T-cell (primary cell): Measurements from ENCODE around the gene XAGE2. TPM values are rescaled to one million over a fixed set of nuclear protein-coding genes. Genes with fewer than 3 reads are reported as not detected.

ENCODE experiments used
- ATAC-seq, 4 experiments: fragments of 200-7000 bp in 3 of 4; fragments of 150-1000 bp in 1 of 4; cut with Tn5 transposase; replicated peaks in 1 of 4; 1 replicate in 3 of 4; 2 replicates in 1 of 4; pipeline ENCODE4 v1.10.0; 2021; ENCODE audit warnings: moderate library complexity in 3 of 4, mild to moderate bottlenecking in 2 of 4, moderate number of reproducible peaks in 1 of 4
- CTCF ChIA-PET, 2 donors: fragments of 300-600 bp; sonication (Branson Sonifier 250); formaldehyde crosslinking; loops; one replicate each; lab custom pipeline; 2022; ENCODE audit warnings: antibody characterized with exemption in 2 of 2; lab: Charles Lee
- POLR2A ChIA-PET, 2 donors: fragments of 300-600 bp; sonication (Branson Sonifier 250); formaldehyde crosslinking; loops; one replicate each; lab custom pipeline; 2022; ENCODE audit warnings: antibody characterized with exemption in 2 of 2; lab: Charles Lee
- DNase-seq, 35 experiments: peaks; one replicate each; pipeline versions ENCODE4 v3.0.0 to v3.0.0-alpha.2; 2013 to 2023
- H3K27ac ChIP-seq: one replicate; pipeline ENCODE4 v1.5.1; 2013; ENCODE audit warnings: low read length
- H3K27me3 ChIP-seq, 2 experiments: replicated peaks in 1 of 2; 1 replicate in 1 of 2; 2 replicates in 1 of 2; pipeline versions ENCODE4 v1.6.1 to v1.7.0; 2013; ENCODE audit warnings: low read length in 1 of 2, mixed read lengths in 1 of 2; ENCODE audit not compliant: control insufficient read depth in 2 of 2, insufficient read depth in 2 of 2; ENCODE audit errors: extremely low read depth in 1 of 2
- H3K36me3 ChIP-seq, 2 donors: 1 replicate in 1 of 2; 2 replicates in 1 of 2; pipeline versions ENCODE4 v1.6.1 to v1.7.0; 2013; ENCODE audit warnings: low read length in 1 of 2; ENCODE audit not compliant: control insufficient read depth in 2 of 2, insufficient read depth in 1 of 2; ENCODE audit errors: extremely low read depth in 1 of 2
- H3K4me1 ChIP-seq, 2 experiments: 1 replicate in 1 of 2; 2 replicates in 1 of 2; pipeline versions ENCODE4 v1.6.1 to v1.7.0; 2013; ENCODE audit warnings: low read length in 2 of 2, mixed read lengths in 1 of 2; ENCODE audit not compliant: insufficient read depth in 2 of 2, control insufficient read depth in 1 of 2; ENCODE audit errors: extremely low read depth in 1 of 2
- H3K4me3 ChIP-seq, 2 donors: 1 replicate in 1 of 2; 2 replicates in 1 of 2; pipeline versions ENCODE4 v1.5.1 to v1.7.0; 2013; ENCODE audit warnings: mild to moderate bottlenecking in 2 of 2, low read length in 1 of 2, moderate library complexity in 1 of 2; ENCODE audit not compliant: control insufficient read depth in 1 of 2; ENCODE audit errors: extremely low read depth in 1 of 2
- H3K9me3 ChIP-seq: 2 replicates; pipeline ENCODE4 v1.7.0; 2013
- H3K27ac Mint-ChIP-seq, 2 donors: one replicate each; pipeline ENCODE4 v1.8.0; 2020 to 2021; ENCODE audit warnings: mild to moderate bottlenecking in 2 of 2, mixed read lengths in 2 of 2
- H3K27me3 Mint-ChIP-seq, 2 donors: one replicate each; pipeline ENCODE4 v1.8.0; 2021 to 2022; ENCODE audit warnings: mixed read lengths in 2 of 2
- H3K36me3 Mint-ChIP-seq: one replicate; pipeline ENCODE4 v1.8.0; 2021; ENCODE audit warnings: mixed read lengths
- H3K4me1 Mint-ChIP-seq, 3 donors: one replicate each; pipeline ENCODE4 v1.8.0; 2020 to 2022; ENCODE audit warnings: mixed read lengths in 3 of 3, mild to moderate bottlenecking in 1 of 3
- H3K4me3 Mint-ChIP-seq, 3 donors: one replicate each; pipeline ENCODE4 v1.8.0; 2020 to 2022; ENCODE audit warnings: mild to moderate bottlenecking in 3 of 3, mixed read lengths in 3 of 3, moderate library complexity in 3 of 3
- H3K9me3 Mint-ChIP-seq, 3 donors: one replicate each; pipeline ENCODE4 v1.8.0; 2020 to 2022; ENCODE audit warnings: mixed read lengths in 3 of 3
- WGBS: methylation state at CpG from one replicate; pipeline ENCODE4 v1.1.5; 2013; ENCODE audit warnings: missing lambda C conversion rate; ENCODE audit not compliant: insufficient coverage; 5-methylcytosine and 5-hydroxymethylcytosine counted together
- total RNA-seq, 35 experiments: library from RNA in 6 of 35; stranded (reverse) in 6 of 35; fragments of 120-200 nt in 1 of 35; gene quantifications; one replicate each; pipeline versions ENCODE4 v1.2.1 to v1.2.4 and lab custom pipeline; 2013 to 2026

The XAGE2 gene
- total RNA-seq, 5 donors from 2014 or later (not counting 1 experiment from before 2014, with no cell fraction given) = not detected

- no peak overlapping the region for H3K27ac ChIP-seq
- DNase-seq (no peak), ATAC-seq (no peak)
- H3K36me3 Mint-ChIP-seq = no peaks in the 10 kb centered on the region
- no peak overlapping the region for H3K4me3 ChIP-seq
- H3K9me3 Mint-ChIP-seq = no peaks in the 10 kb centered on the region
- POLR2A ChIA-PET = no interaction called here
- no peaks in the 10 kb centered on the region for H3K9me3 ChIP-seq
- no peaks in the 10 kb centered on the region for H3K4me1 Mint-ChIP-seq
- H3K27me3 Mint-ChIP-seq = peaks cover 2 to 25% of the 10 kb centered on the region in 2 donors
- 93% methylated on average over 4 of the region's 6 CpGs for WGBS
- H3K4me1 ChIP-seq = no peaks in the 10 kb centered on the region
- H3K27ac Mint-ChIP-seq = no peak overlapping the region
- CTCF ChIA-PET = no interaction called here
- H3K4me3 Mint-ChIP-seq = no peak overlapping the region
- peaks cover 0 to 2% of the 10 kb centered on the region in 2 experiments for H3K27me3 ChIP-seq
- no peaks in the 10 kb centered on the region for H3K36me3 ChIP-seq
Observed at GRCh38 chrX:52349681-52350080, 19.1 kb upstream of the XAGE2 start.

DNA sequence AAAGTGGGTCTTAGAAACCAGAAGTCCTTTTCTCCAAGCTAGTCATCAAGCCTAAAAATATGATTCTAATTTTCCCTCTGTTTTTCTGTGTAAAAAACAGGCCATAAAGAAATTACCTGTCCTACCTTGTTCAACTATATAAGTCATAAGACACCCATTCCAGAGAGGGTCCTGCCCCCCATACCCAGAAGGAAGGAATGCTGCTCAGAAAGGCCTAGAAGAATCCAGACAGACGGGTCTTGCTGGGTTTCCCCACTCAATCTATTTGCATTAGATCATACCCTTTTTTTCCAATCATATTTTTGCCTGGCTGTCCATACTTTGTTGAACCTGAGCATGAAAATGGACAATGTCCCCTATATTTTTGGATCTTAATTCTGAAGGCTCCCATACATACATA is 16.3 kb upstream of the XAGE2 start:
- H3K27me3 ChIP-seq = peaks cover 0 to 2% of the 10 kb centered on the region in 2 experiments
- H3K36me3 ChIP-seq = no peaks in the 10 kb centered on the region
- ChIA-PET CTCF (no interaction called here), POLR2A (no interaction called here)
- no peak overlapping the region for H3K27ac ChIP-seq
- Mint-ChIP-seq H3K4me1 (no peaks in the 10 kb centered on the region), H3K27ac (no peak overlapping the region), H3K9me3 (no peaks in the 10 kb centered on the region), H3K4me3 (no peak overlapping the region), H3K27me3 (peaks cover 2 to 16% of the 10 kb centered on the region in 2 donors), H3K36me3 (no peaks in the 10 kb centered on the region)
- DNase-seq (no peak), ATAC-seq (no peak)
- H3K9me3 ChIP-seq = no peaks in the 10 kb centered on the region
- WGBS = no CpG with 5 or more reads among the region's 1 CpG
- H3K4me3 ChIP-seq = no peak overlapping the region
- H3K4me1 ChIP-seq = no peaks in the 10 kb centered on the region

GRCh38 chrX:52353838-52354237 is 15.0 kb upstream of the XAGE2 start:
- H3K27me3 ChIP-seq = peaks cover 0 to 2% of the 10 kb centered on the region in 2 experiments
- no peaks in the 10 kb centered on the region for H3K9me3 ChIP-seq
- no peak overlapping the region for H3K4me3 Mint-ChIP-seq
- POLR2A ChIA-PET = no interaction called here
- H3K27ac ChIP-seq = no peak overlapping the region
- no peaks in the 10 kb centered on the region for H3K36me3 ChIP-seq
- no peak overlapping the region for H3K27ac Mint-ChIP-seq
- H3K27me3 Mint-ChIP-seq = peaks cover 2 to 20% of the 10 kb centered on the region in 2 donors
- no peaks in the 10 kb centered on the region for H3K9me3 Mint-ChIP-seq
- no peak for DNase-seq
- H3K4me3 ChIP-seq = no peak overlapping the region
- ATAC-seq = no peak
- CTCF ChIA-PET = interaction anchor here in 1 of 2 donors (0.7 kb wide), 1 partner anchor 15 kb away, joined by 3 read pairs; no protein-coding TSS in a partner anchor
- no peaks in the 10 kb centered on the region for H3K4me1 ChIP-seq
- no peaks in the 10 kb centered on the region for H3K36me3 Mint-ChIP-seq
- no peaks in the 10 kb centered on the region for H3K4me1 Mint-ChIP-seq

GRCh38 chrX:52355108-52355507 is 13.7 kb upstream of the XAGE2 start:
- Mint-ChIP-seq H3K27me3 (peaks cover 2 to 15% of the 10 kb centered on the region in 2 donors), H3K27ac (no peak overlapping the region), H3K9me3 (no peaks in the 10 kb centered on the region), H3K36me3 (no peaks in the 10 kb centered on the region), H3K4me3 (no peak overlapping the region), H3K4me1 (no peaks in the 10 kb centered on the region)
- H3K4me1 ChIP-seq = no peaks in the 10 kb centered on the region
- no peak for ATAC-seq
- no peaks in the 10 kb centered on the region for H3K36me3 ChIP-seq
- H3K4me3 ChIP-seq = no peak overlapping the region
- ChIA-PET CTCF (no interaction called here), POLR2A (no interaction called here)
- H3K27ac ChIP-seq = no peak overlapping the region
- DNase-seq = no peak
- peaks cover 0 to 2% of the 10 kb centered on the region in 2 experiments for H3K27me3 ChIP-seq
- no peaks in the 10 kb centered on the region for H3K9me3 ChIP-seq

GRCh38 chrX:52359614-52360232 is 9.1 kb upstream of the XAGE2 start:
- Mint-ChIP-seq H3K36me3 (no peaks in the 10 kb centered on the region), H3K27me3 (peaks cover 3 to 32% of the 10 kb centered on the region in 2 donors), H3K4me3 (no peak overlapping the region), H3K27ac (no peak overlapping the region), H3K4me1 (no peaks in the 10 kb centered on the region), H3K9me3 (no peaks in the 10 kb centered on the region)
- ChIA-PET POLR2A (no interaction called here), CTCF (no interaction called here)
- H3K36me3 ChIP-seq = no peaks in the 10 kb centered on the region
- WGBS = no CpG with 5 or more reads among the region's 7 CpGs
- no peak overlapping the region for H3K4me3 ChIP-seq
- H3K27me3 ChIP-seq = peaks cover 0 to 3% of the 10 kb centered on the region in 2 experiments
- ATAC-seq = no peak
- no peak for DNase-seq
- H3K27ac ChIP-seq = no peak overlapping the region
- H3K9me3 ChIP-seq = no peaks in the 10 kb centered on the region
- H3K4me1 ChIP-seq = no peaks in the 10 kb centered on the region

DNA sequence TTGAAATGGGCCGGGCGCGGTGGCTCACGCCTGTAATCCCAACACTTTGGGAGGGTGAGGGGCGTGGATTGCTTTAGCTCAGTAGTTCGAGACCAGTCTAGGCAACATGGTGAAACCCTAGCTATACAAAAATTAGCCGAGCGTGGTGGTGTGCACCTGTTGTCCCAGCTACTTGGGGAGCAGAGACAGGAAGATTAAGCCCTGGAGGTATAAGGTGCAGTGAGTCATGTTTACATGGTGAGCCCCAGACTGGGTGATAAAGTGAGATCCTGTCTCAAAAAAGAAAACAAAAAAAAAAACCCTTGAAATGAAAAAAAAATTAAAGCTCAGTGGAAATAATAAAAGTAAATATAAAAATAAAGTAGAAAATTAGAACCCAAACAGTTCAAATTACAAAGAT is 6.9 kb upstream of the XAGE2 start:
- Mint-ChIP-seq H3K27me3 (peaks cover 3 to 48% of the 10 kb centered on the region in 2 donors), H3K36me3 (no peaks in the 10 kb centered on the region), H3K27ac (no peak overlapping the region), H3K9me3 (no peaks in the 10 kb centered on the region), H3K4me1 (no peaks in the 10 kb centered on the region), H3K4me3 (no peak overlapping the region)
- Histone ChIP-seq H3K27ac (no peak overlapping the region), H3K4me1 (no peaks in the 10 kb centered on the region), H3K9me3 (no peaks in the 10 kb centered on the region), H3K27me3 (peaks cover 0 to 3% of the 10 kb centered on the region in 2 experiments), H3K36me3 (no peaks in the 10 kb centered on the region), H3K4me3 (no peak overlapping the region)
- no peak for ATAC-seq
- DNase-seq = no peak
- CTCF ChIA-PET = no interaction called here
- no CpG with 5 or more reads among the region's 8 CpGs for WGBS
- POLR2A ChIA-PET = no interaction called here
